Colonic mucosa (tissue), 4 donors: Measurements from ENCODE around the gene CFAP61. TPM values are rescaled to one million over a fixed set of nuclear protein-coding genes. Genes with fewer than 3 reads are reported as not detected.

ENCODE experiments used
- DNase-seq: peaks from one replicate; pipeline ENCODE4 v3.0.0-alpha.2; 2020
- H3K27ac ChIP-seq: fragments of 200-600 bp; one replicate; pipeline ENCODE4 v1.8.0; 2021
- H3K27me3 ChIP-seq: fragments of 200-600 bp; one replicate; pipeline ENCODE4 v1.8.0; 2021
- H3K36me3 ChIP-seq: fragments of 200-600 bp; one replicate; pipeline ENCODE4 v1.8.0; 2021
- H3K4me1 ChIP-seq: fragments of 200-600 bp; one replicate; pipeline ENCODE4 v1.8.0; 2021; ENCODE audit warnings: mild to moderate bottlenecking
- H3K4me3 ChIP-seq: fragments of 200-600 bp; one replicate; pipeline ENCODE4 v1.8.0; 2021
- H3K9ac ChIP-seq, 2 donors: one replicate each; pipeline ENCODE4 v1.7.0; 2013; ENCODE audit warnings: control low read depth in 2 of 2, low read depth in 2 of 2, low read length in 2 of 2
- H3K9me3 ChIP-seq: fragments of 200-600 bp; one replicate; pipeline ENCODE4 v1.8.0; 2021
- intact Hi-C: fragments of 100-400 bp; cut with DNase I; formaldehyde crosslinking; loops from one replicate; pipeline ENCODE4 v1.14.1; 2022
- total RNA-seq, 2 donors: library from RNA; stranded (reverse); fragmentation: NEBNext Ultra II Directional in 1 of 2; extraction: Animal tissue kit (Norgen Biotek cat#: 25700) in 1 of 2; gene quantifications; one replicate each; pipeline ENCODE4 v1.2.1, GENCODE V29; 2021
- TF ChIP-seq, protein P1 (sequence below): fragments of 200-600 bp; IDR thresholded peaks from one replicate; pipeline ENCODE4 v1.8.0; 2022; ENCODE audit warnings: antibody characterized with exemption, mild to moderate bottlenecking
- donor health status: healthy.
- donor health status: DM: no; HTN: no; CAD: no.
- donor health status: DM: no; HTN: no; CAD: no.

The CFAP61 gene
- total RNA-seq, 2 donors from 2014 or later, result 0.32 TPM; not detected in 1

DNA sequence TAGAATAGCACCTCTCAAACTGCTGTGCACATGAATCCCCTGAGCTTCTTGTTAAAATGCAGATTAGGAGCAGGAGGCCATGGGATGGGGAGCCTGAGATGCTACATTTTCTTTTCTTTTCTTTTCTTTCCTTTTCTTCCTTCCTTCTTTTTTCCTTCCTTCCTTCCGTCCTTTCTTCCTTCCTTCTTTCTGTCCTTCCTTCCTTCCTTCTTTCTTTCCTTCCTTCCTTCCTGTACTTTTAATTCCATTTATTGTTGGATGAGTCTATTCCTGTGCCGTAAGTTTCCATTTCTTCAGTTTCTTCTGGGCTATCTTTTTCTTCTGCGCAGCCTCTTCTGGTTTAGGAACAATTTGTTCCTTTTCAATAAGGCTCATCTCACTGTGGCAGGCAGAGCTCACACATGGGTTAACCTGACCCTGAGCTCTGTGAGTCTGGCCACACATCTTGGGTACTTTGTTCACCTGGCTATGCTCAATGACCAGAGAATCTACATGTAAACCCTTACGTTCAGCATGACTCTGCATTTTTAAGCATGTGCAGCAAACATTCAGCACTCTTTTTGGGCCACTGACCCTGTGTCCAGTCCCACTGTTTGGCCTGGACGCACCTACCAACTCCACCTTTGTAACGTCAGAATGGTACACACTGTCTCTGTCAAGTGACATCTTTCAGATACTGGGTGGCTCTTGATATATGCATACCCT, 200.9 kb downstream of the CFAP61 start:
- H3K27ac ChIP-seq, result no peak overlapping the region
- no peaks in the 10 kb centered on the region for H3K27me3 ChIP-seq
- no peaks in the 10 kb centered on the region for H3K36me3 ChIP-seq
- DNase-seq, result no peak
- TF ChIP-seq, protein P1, sequence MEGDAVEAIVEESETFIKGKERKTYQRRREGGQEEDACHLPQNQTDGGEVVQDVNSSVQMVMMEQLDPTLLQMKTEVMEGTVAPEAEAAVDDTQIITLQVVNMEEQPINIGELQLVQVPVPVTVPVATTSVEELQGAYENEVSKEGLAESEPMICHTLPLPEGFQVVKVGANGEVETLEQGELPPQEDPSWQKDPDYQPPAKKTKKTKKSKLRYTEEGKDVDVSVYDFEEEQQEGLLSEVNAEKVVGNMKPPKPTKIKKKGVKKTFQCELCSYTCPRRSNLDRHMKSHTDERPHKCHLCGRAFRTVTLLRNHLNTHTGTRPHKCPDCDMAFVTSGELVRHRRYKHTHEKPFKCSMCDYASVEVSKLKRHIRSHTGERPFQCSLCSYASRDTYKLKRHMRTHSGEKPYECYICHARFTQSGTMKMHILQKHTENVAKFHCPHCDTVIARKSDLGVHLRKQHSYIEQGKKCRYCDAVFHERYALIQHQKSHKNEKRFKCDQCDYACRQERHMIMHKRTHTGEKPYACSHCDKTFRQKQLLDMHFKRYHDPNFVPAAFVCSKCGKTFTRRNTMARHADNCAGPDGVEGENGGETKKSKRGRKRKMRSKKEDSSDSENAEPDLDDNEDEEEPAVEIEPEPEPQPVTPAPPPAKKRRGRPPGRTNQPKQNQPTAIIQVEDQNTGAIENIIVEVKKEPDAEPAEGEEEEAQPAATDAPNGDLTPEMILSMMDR, result no peak
- no peaks in the 10 kb centered on the region for H3K9me3 ChIP-seq
- intact Hi-C loops, result no loop called here
- H3K9ac ChIP-seq, result no peak overlapping the region
- no peak overlapping the region for H3K4me3 ChIP-seq
- H3K4me1 ChIP-seq, result no peaks in the 10 kb centered on the region

- no peaks in the 10 kb centered on the region for H3K27me3 ChIP-seq
- H3K4me1 ChIP-seq, result no peaks in the 10 kb centered on the region
- TF ChIP-seq, protein P1, result no peak
- no peak for DNase-seq
- no peak overlapping the region for H3K27ac ChIP-seq
- H3K4me3 ChIP-seq, result no peak overlapping the region
- H3K9me3 ChIP-seq, result no peaks in the 10 kb centered on the region
- intact Hi-C loops, result no loop called here
- H3K36me3 ChIP-seq, result no peaks in the 10 kb centered on the region
- H3K9ac ChIP-seq, result no peak overlapping the region
Measured at GRCh38 chr20:20253744-20254330, 201.5 kb downstream of the CFAP61 start.

- no peaks in the 10 kb centered on the region for H3K4me1 ChIP-seq
- no peaks in the 10 kb centered on the region for H3K27me3 ChIP-seq
- no peak overlapping the region for H3K27ac ChIP-seq
- H3K36me3 ChIP-seq, result no peaks in the 10 kb centered on the region
- DNase-seq, result no peak
- no peaks in the 10 kb centered on the region for H3K9me3 ChIP-seq
- no peak overlapping the region for H3K9ac ChIP-seq
- no peak overlapping the region for H3K4me3 ChIP-seq
- intact Hi-C loops, result no loop called here
- TF ChIP-seq, protein P1, result no peak
Measured at GRCh38 chr20:20255099-20255498, 202.8 kb downstream of the CFAP61 start.

GRCh38 chr20:20259533-20259932, 207.2 kb downstream of the CFAP61 start:
- TF ChIP-seq, protein P1, result no peak
- Histone ChIP-seq H3K4me3 (no peak overlapping the region), H3K4me1 (no peaks in the 10 kb centered on the region), H3K27ac (no peak overlapping the region), H3K9me3 (no peaks in the 10 kb centered on the region), H3K27me3 (no peaks in the 10 kb centered on the region), H3K36me3 (no peaks in the 10 kb centered on the region), H3K9ac (no peak overlapping the region)
- intact Hi-C loops, result no loop called here
- no peak for DNase-seq

DNA sequence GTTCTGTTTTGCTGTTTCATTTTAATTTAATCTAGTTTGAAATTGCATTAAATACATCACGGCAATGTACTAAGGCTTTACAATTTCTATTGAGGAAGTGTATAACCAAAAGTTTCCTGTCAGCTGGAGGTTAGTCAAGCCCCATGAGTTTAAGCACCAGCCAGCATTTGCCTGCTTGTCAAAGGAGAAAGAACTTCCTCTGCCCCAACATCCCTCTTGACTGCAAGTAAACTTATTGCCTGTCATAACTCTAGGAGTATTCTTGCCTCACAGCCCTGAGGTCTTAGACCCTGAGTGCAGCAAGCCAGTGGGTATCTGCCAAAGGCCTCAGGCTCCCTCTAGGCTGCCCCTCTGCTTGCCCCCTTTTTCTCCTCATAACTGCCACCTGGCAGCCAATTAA, 208.8 kb downstream of the CFAP61 start:
- Histone ChIP-seq H3K9ac (no peak overlapping the region), H3K27me3 (no peaks in the 10 kb centered on the region), H3K4me3 (no peak overlapping the region), H3K4me1 (no peaks in the 10 kb centered on the region), H3K36me3 (no peaks in the 10 kb centered on the region), H3K27ac (no peak overlapping the region), H3K9me3 (no peaks in the 10 kb centered on the region)
- intact Hi-C loops, result no loop called here
- TF ChIP-seq, protein P1, result no peak
- no peak for DNase-seq
